Karpas-422 (cell line): ENCODE data around the gene MYBPH. TPM values are rescaled to one million over a fixed set of nuclear protein-coding genes. Genes with fewer than 3 reads are reported as not detected.

Experiments used
- DNase-seq: peaks from one replicate; pipeline ENCODE4 v3.0.0-alpha.2; 2015
- H2AFZ ChIP-seq: fragments of 200-600 bp; sonication (generic); 2 replicates; pipeline ENCODE4 v1.6.1; 2014; ENCODE audit warnings: antibody characterized with exemption, low read length, mixed read lengths
- H3K27ac ChIP-seq: fragments of 200-600 bp; sonication (generic); 2 replicates; pipeline ENCODE4 v1.5.1; 2014; ENCODE audit warnings: mild to moderate bottlenecking, low read length, moderate library complexity
- H3K27me3 ChIP-seq: fragments of 200-600 bp; sonication (generic); 2 replicates; pipeline ENCODE4 v1.6.1; 2014; ENCODE audit warnings: low read length, mixed read lengths
- H3K36me3 ChIP-seq: fragments of 200-600 bp; sonication (generic); 2 replicates; pipeline ENCODE4 v1.6.1; 2014; ENCODE audit warnings: low read length, mixed read lengths; ENCODE audit not compliant: insufficient read depth
- H3K4me1 ChIP-seq: fragments of 200-600 bp; sonication (generic); 2 replicates; pipeline ENCODE4 v1.6.1; 2014; ENCODE audit warnings: mild to moderate bottlenecking, low read length, mixed read lengths
- H3K4me2 ChIP-seq: fragments of 200-600 bp; sonication (generic); 2 replicates; pipeline ENCODE4 v1.6.1; 2014; ENCODE audit warnings: low read length, low read depth, mild to moderate bottlenecking; ENCODE audit not compliant: poor library complexity, severe bottlenecking
- H3K4me3 ChIP-seq: fragments of 200-600 bp; sonication (generic); 2 replicates; pipeline ENCODE4 v1.5.1; 2014; ENCODE audit warnings: mild to moderate bottlenecking, antibody characterized with exemption, low read length, mixed read lengths
- H3K79me2 ChIP-seq: fragments of 200-600 bp; sonication (generic); 2 replicates; pipeline ENCODE4 v1.6.1; 2014; ENCODE audit warnings: mild to moderate bottlenecking, low read length, mixed read lengths
- H3K9ac ChIP-seq: fragments of 200-600 bp; sonication (generic); 2 replicates; pipeline ENCODE4 v1.6.0; 2014; ENCODE audit warnings: low read length
- H3K9me2 ChIP-seq: fragments of 200-600 bp; sonication (generic), shearing (Covaris generic); replicated peaks from 2 replicates; pipeline ENCODE4 v1.6.0; 2014; ENCODE audit warnings: mild to moderate bottlenecking, low read length, moderate library complexity; ENCODE audit not compliant: insufficient read depth
- H3K9me3 ChIP-seq: fragments of 300-700, 200-600 bp; sonication (generic); 2 replicates; pipeline ENCODE4 v1.6.1; 2014; ENCODE audit warnings: low read length, mixed read lengths
- H4K20me1 ChIP-seq: fragments of 200-600 bp; sonication (generic); 2 replicates; pipeline ENCODE4 v1.6.1; 2014; ENCODE audit warnings: mild to moderate bottlenecking, antibody characterized with exemption, low read length, low read depth; ENCODE audit not compliant: insufficient read depth
- total RNA-seq: library from RNA; depleted of rRNA; stranded (reverse); fragments of >200 nt; shearing (Covaris generic); gene quantifications from 2 replicates; pipeline ENCODE4 v1.2.3, GENCODE V29; 2014; ENCODE audit warnings: low replicate concordance

Gene MYBPH
- total RNA-seq, 1 experiment from 2014 or later: 52.4 TPM

GRCh38 chr1:203156280-203156679, 19.3 kb downstream of the MYBPH start:
- no peak for DNase-seq
- H3K4me2 ChIP-seq: no peak overlapping the region
- no peaks in the 10 kb centered on the region for H3K9me2 ChIP-seq
- no peak overlapping the region for H2AFZ ChIP-seq
- no peak overlapping the region for H3K27ac ChIP-seq
- no peak overlapping the region for H3K9ac ChIP-seq
- H3K4me1 ChIP-seq: no peaks in the 10 kb centered on the region
- H3K27me3 ChIP-seq: no peaks in the 10 kb centered on the region
- H3K36me3 ChIP-seq: no peaks in the 10 kb centered on the region
- H4K20me1 ChIP-seq: no peaks in the 10 kb centered on the region
- H3K4me3 ChIP-seq: no peak overlapping the region
- no peaks in the 10 kb centered on the region for H3K9me3 ChIP-seq
- no peaks in the 10 kb centered on the region for H3K79me2 ChIP-seq

- H3K9me2 ChIP-seq: no peaks in the 10 kb centered on the region
- H3K79me2 ChIP-seq: no peaks in the 10 kb centered on the region
- H3K4me2 ChIP-seq: no peak overlapping the region
- no peaks in the 10 kb centered on the region; the same call in 1 of the 2 replicates for H3K27me3 ChIP-seq
- no peak overlapping the region for H3K27ac ChIP-seq
- H2AFZ ChIP-seq: no peak overlapping the region
- no peaks in the 10 kb centered on the region for H3K4me1 ChIP-seq
- H3K9ac ChIP-seq: no peak overlapping the region
- no peak for DNase-seq
- no peak overlapping the region for H3K4me3 ChIP-seq
- H3K9me3 ChIP-seq: no peaks in the 10 kb centered on the region
- no peaks in the 10 kb centered on the region for H4K20me1 ChIP-seq
- no peaks in the 10 kb centered on the region for H3K36me3 ChIP-seq
These were observed 21.4 kb downstream of the MYBPH start for GRCh38 chr1:203153989-203154821.

- Histone ChIP-seq H3K36me3 (no peaks in the 10 kb centered on the region), H3K79me2 (no peaks in the 10 kb centered on the region), H3K9me3 (no peaks in the 10 kb centered on the region), H4K20me1 (no peaks in the 10 kb centered on the region), H2AFZ (no peak overlapping the region), H3K9ac (no peak overlapping the region), H3K4me3 (no peak overlapping the region), H3K27me3 (no peaks in the 10 kb centered on the region; the same call in 1 of the 2 replicates), H3K4me2 (no peak overlapping the region), H3K9me2 (no peaks in the 10 kb centered on the region), H3K27ac (no peak overlapping the region), H3K4me1 (no peaks in the 10 kb centered on the region)
- DNase-seq: no peak
These were observed 22.3 kb downstream of the MYBPH start for GRCh38 chr1:203153051-203153988.

- Histone ChIP-seq H3K9me2 (no peaks in the 10 kb centered on the region), H4K20me1 (no peaks in the 10 kb centered on the region), H3K36me3 (no peaks in the 10 kb centered on the region), H3K27ac (no peak overlapping the region), H3K79me2 (no peaks in the 10 kb centered on the region), H3K4me3 (no peak overlapping the region), H3K9me3 (no peaks in the 10 kb centered on the region), H3K4me2 (no peak overlapping the region), H2AFZ (no peak overlapping the region), H3K9ac (no peak overlapping the region), H3K27me3 (no peaks in the 10 kb centered on the region; the same call in 1 of the 2 replicates), H3K4me1 (no peaks in the 10 kb centered on the region)
- no peak for DNase-seq
These were observed 23.2 kb downstream of the MYBPH start for GRCh38 chr1:203152158-203153034.

- H3K4me1 ChIP-seq: no peaks in the 10 kb centered on the region
- no peaks in the 10 kb centered on the region for H3K9me2 ChIP-seq
- H3K79me2 ChIP-seq: no peaks in the 10 kb centered on the region
- H3K27me3 ChIP-seq: no peaks in the 10 kb centered on the region; the same call in 1 of the 2 replicates
- no peaks in the 10 kb centered on the region for H4K20me1 ChIP-seq
- H3K36me3 ChIP-seq: no peaks in the 10 kb centered on the region
- no peaks in the 10 kb centered on the region for H3K9me3 ChIP-seq
- H3K4me2 ChIP-seq: no peak overlapping the region
- no peak overlapping the region for H2AFZ ChIP-seq
- H3K9ac ChIP-seq: no peak overlapping the region
- no peak overlapping the region for H3K27ac ChIP-seq
- DNase-seq: no peak
- H3K4me3 ChIP-seq: no peak overlapping the region
These were observed 24.1 kb downstream of the MYBPH start for GRCh38 chr1:203151362-203152157.

- Histone ChIP-seq H3K36me3 (no peaks in the 10 kb centered on the region), H3K4me1 (no peaks in the 10 kb centered on the region), H3K27me3 (no peaks in the 10 kb centered on the region; the same call in 1 of the 2 replicates), H2AFZ (no peak overlapping the region), H3K4me3 (no peak overlapping the region), H3K9ac (no peak overlapping the region), H3K79me2 (no peaks in the 10 kb centered on the region), H3K9me2 (no peaks in the 10 kb centered on the region), H3K4me2 (no peak overlapping the region), H4K20me1 (no peaks in the 10 kb centered on the region), H3K27ac (no peak overlapping the region), H3K9me3 (no peaks in the 10 kb centered on the region)
- DNase-seq: no peak
These were observed 24.9 kb downstream of the MYBPH start for GRCh38 chr1:203150511-203151297.
